OCI-LY1 (cell line): ENCODE results near the gene CLNS1A.

Experiments
- EZH2 ChIP-seq: fragments of 200-600 bp; sonication (generic), shearing (Covaris generic); IDR thresholded peaks from 2 replicates; pipeline ENCODE4 v1.8.0; 2017; ENCODE audit warnings: borderline replicate concordance, mixed run types, mild to moderate bottlenecking, antibody characterized with exemption, low read length, moderate library complexity, mixed read lengths
- TF ChIP-seq, protein P1 (sequence below): fragments of 200-600 bp; sonication (generic), shearing (Covaris generic); IDR thresholded peaks from 2 replicates; pipeline ENCODE4 v1.5.1; 2017; ENCODE audit warnings: mild to moderate bottlenecking, antibody characterized with exemption, low read length, moderate library complexity, mixed read lengths

- TF ChIP-seq, protein P1, sequence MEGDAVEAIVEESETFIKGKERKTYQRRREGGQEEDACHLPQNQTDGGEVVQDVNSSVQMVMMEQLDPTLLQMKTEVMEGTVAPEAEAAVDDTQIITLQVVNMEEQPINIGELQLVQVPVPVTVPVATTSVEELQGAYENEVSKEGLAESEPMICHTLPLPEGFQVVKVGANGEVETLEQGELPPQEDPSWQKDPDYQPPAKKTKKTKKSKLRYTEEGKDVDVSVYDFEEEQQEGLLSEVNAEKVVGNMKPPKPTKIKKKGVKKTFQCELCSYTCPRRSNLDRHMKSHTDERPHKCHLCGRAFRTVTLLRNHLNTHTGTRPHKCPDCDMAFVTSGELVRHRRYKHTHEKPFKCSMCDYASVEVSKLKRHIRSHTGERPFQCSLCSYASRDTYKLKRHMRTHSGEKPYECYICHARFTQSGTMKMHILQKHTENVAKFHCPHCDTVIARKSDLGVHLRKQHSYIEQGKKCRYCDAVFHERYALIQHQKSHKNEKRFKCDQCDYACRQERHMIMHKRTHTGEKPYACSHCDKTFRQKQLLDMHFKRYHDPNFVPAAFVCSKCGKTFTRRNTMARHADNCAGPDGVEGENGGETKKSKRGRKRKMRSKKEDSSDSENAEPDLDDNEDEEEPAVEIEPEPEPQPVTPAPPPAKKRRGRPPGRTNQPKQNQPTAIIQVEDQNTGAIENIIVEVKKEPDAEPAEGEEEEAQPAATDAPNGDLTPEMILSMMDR: no peak
- no peak for TF ChIP-seq EZH2
These were observed 4.6 kb upstream of the CLNS1A start for GRCh38 chr11:77642228-77642627.
